ENCODE data around the gene TMEM14A.
"Not testable (repeated sequence)": the region's sequence is repeated elsewhere in the genome, so short reads cannot be mapped to it uniquely, and the experiment has no call there.

Gene TMEM14A

DNA sequence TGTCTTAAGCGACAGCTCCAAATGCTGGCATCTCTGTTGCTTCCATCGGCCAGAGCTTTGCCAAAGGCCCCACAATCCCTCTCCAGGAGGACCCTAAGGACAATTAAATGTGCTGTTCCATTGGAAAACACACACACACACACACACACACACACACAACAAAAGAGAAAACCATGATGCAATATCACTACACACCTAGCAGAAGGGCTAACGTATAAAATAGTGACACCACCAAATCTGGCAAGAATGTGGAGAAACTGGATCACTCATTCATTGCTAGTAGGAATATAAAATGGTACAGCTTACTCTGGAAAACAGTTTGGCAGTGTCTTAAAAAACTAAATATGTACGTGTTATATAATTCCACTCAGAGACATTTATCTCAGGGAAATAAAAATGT is 13.0 kb upstream of the TMEM14A start:
- DNase-seq (ENCODE audit: low spot score): no peak

DNA sequence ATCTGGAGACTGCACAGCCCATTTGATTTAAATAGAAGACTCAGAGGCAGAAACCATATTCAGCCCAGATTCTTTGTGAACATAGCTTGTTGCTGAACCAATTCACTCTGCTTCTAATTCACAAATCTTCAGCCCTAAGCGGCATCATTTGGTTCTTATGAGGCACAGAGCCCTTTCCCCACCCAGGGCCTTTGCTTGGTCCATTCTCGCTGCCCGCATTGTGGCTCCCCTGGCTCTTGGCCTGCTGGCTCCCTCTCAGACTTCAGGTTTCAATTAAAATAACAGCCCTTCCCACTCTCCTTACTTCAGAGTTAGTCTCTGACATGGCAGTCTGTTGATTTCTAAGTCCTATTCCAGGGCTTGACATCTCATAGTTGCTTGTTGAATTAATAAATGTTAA is 9.4 kb upstream of the TMEM14A start:
- DNase-seq (ENCODE audit: low spot score): no peak

DNA sequence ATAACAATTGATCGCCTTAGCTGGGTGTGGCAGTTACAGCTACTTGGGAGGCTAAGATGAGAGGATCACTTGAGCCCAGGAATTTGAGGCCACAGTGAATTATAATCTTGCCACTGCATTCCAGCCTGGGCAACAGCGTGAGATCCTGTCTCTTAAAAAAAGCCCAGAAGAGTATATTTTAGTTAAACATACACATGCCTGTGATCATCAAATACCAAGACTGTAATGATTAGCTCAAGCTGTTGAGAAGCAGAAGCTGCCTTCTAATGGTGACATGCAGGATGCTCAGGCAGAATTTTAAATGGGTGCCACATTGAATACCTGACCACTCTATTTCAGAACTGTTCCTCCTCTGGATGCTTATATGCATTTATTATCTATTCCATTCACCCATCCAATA is 8.9 kb upstream of the TMEM14A start:
- DNase-seq (ENCODE audit: low spot score): peak; percentile 67

DNA sequence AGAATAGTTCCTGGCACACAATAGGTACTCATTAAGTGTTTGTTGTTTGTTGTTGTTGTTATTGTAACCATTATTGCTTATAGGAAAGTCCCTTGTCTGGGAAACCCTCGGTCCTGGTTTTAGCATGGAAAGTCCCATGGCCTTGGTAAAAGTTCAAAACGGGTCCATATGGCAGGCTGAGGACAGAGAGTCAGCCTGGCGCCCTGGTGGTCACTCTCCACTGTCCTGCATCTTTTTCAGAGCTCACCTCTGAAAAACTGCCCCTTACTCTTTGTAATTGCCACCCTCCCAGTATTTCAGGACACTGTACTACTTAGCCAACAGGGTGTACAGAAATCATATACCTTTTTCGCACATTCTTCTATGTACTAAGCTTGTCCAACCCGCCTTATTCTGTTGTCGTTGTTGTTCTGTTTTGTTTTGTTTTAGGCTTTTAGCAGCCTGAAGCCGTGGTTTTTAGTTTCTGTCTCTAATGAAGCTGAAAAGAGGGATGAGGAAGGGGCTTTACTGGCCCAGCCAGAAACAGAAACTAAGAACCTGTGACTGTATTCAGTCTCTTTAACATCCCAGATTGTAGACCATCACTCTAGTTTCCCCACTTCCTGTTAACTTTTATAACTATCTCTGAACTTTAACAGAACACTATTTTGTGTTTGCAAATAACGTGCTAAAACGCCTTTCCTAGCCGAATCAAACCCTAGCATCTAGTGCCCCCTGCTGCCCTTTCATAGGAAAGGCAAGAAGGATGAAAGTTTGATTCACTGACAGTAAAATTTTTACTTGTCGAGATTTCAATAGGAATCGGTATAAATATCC is 7.6 kb upstream of the TMEM14A start:
- DNase-seq (ENCODE audit: low spot score): peak; percentile 74

DNA sequence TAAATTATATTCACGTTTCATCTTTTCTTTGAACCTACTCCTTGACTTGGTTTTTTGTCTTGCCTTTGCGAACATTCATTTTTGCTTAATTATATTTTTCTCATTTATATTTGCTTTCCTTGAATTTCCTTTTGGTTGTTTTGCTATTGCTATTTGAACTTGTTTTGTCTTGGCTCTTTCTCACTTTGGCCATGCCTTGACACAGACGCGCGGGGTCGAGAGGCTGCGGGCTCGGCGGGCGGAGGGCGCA is 7.1 kb upstream of the TMEM14A start:
- DNase-seq (ENCODE audit: low spot score): no peak

DNA sequence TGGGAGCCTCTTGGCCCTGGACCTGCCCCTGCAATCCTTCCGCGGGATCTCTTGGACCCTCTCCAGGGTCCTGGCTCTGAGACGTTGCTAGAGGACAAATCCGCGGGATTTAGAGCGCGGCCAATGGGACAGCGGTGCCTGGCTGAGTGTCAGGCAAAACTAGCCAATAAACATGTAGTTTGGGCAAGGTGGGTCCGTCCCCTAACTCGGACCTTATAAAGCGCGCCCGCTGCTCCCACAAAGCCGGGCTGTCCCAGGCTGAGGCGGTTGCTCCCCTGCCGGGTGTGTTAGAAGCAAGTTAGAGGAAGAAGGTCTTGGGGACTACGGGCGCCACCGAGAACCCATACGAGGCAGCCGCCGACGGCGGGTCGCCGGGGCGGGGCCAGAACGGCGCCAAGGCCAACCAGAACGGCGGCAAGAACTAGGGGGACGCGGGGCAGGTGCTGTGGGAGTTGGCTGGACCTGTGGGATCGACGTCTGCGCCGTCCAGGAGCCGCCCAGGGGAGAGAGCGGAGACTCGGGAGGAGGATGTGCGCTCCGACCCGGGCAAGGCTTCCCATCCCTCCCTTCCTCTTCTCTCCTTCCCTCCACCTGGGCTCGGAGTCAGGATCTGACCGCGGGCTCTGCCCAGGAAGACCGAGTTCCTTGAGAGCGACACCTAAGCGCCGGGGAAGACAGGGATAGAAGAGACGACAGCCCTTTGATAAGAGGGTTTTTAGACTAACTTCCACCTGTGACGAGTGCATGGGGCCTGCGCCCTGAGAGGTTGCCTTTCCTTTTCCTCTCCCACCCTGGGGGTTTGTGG is 6.5 kb upstream of the TMEM14A start:
- DNase-seq (ENCODE audit: low spot score): peak; percentile 96

DNA sequence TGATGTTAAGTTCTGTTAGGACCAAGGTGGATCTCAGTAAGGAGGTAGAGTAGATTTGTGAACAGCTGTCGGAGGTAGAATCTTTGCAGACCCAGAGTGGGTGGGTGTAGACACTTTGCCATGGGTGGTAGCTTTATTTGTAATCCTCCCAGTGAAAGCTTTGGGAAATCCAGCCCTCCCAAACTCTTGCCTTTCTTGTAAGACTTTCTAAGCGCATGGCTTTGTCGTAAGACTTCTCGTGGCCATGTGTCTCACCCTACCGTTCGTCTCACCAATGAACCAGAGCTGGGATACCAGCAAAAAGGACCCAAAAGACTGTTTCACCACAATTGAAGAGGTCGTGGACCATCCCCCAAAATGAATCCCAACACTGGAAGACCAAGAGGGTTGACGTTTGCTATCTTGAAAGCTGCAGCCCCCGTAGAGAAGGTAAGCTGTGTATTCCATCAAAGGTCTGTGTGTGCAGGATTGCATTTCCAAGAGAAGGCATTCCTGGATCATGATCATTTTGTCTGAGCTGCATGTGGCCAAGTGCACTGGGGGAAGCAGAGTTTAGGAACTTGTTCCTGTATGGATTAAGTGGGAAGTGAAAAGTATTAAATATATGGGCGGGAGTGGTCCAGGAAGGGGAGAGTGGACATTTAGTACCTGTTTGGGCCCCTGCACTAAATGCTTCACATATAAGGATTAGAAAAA is 5.8 kb upstream of the TMEM14A start:
- no peak for DNase-seq (ENCODE audit: low spot score)

DNA sequence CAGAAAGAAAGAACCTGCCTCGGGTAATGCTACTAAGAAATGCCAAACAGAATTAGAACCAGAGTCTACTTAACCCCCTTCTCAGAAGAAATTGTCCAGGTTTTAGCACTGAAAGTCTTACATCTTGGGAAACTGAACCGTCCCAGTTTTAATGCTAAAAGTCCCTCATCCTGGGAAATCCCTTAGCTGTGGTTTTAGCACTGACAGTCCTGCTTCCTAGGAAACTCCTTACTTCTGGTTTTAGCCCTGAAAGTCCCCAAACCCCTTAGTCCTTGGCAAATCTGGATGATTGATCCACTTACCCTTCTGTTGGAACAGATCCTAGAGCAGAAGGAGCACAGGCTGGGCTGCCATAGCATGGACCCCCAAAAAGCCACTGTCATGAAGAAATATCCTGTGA is 4.8 kb upstream of the TMEM14A start:
- no peak for DNase-seq (ENCODE audit: low spot score)

DNA sequence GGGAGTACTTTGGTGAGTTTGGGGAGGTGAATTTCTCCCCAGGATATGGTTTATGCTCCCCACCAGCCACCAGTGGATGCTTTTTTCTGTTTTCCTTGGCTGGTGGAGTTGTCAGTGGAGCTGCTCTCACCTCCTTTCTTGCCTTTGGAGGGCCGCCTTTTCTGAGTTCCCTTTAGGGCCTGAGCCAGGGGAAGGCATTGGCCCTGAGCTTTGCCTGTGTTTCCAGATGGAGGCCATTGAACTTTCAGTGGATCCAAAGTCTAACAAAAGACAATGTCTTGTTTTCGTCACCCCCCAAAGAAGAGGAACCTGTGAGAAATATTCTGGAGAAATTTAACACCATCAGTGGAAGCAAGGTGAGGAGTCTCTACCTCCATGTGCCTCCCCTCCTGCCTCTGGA is 4.4 kb upstream of the TMEM14A start:
- DNase-seq (ENCODE audit: low spot score): no peak

DNA sequence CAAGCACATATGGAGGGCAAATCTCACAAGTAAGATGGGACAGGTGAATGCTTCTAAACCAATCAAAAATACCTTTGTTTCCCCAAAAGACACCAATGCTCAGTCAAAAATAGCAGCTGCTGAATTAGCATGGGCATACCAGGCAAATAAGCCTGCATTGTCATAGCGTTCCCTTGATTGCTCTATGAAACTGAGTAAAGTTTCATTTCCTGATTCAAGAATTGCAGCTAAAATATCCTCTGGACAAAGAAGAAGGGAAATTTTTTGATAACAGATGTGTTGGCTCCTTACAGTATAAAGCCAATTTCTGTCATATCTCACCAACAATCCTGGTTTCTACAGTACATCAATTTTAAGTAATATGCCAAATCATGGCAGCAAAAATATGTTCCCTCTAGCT is 3.3 kb upstream of the TMEM14A start:
- no peak for DNase-seq (ENCODE audit: low spot score)

DNA sequence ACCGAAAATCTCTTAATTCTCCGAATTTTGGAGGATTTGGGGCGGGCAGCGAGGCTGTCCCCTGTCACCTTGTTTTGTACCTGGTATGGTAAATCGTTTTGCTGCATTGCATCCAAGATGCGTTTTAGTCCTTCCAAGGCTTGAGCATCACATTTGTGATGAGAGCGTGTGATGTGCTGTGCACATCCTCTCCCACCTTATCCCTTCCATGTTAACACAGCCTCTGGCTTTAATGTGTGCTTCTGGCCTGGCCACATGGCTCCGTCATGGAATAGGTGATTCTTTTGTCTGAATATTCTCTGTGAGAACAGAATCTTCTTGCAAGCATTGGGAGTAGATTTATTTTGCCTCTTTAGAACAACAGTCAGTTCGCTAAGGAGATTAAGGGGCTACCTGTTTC is 763 bp downstream of the TMEM14A start:
- DNase-seq (ENCODE audit: low spot score): no peak

DNA sequence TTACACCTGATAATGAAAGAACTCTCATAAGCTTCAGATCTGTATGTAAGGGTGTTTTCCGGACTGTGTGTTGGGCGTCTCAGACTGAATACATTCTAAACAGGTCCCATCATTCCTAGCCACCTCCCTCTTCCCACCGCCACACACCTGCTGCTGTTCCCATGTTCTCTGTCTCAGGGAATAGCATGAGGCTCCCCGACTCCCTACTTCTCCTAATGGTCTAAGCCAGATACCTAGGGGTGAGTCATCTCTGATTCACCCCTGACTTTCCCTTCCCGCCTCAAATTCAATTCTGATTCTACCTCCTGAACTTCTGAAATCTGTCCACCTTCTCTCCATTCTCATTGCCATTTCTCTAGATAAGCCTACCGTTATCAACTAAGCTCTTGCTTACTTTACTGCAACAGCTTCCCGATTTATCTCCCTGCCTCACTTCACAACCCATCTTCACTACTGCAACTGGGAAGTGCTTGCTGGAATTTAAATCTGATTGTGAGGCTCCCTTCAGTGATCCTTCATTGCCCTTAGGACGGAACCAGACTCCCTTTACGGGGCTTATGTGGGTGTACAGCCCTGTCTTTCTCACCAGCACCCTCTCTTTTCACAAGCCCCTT is 1.6 kb downstream of the TMEM14A start:
- peak; percentile 77 for DNase-seq (ENCODE audit: low spot score)

DNA sequence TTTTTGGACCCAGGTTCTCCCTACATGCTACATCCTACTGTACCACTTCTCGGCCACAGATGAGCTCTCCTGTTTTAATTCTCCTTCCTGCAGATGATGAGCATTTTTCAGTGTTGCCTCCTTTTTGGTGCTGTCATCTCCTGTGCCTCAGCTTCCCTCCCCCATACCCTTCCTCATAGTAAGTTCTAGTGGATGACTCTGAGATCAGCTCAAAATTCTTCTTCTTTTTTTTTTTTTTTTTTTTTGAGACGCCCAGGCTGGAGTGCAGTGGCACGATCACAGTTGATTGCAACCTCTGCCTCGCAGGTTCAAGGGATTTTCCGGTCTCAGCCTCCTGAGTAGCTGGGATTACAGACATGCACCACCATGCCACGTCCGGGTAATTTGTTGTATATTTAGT is 3.8 kb downstream of the TMEM14A start:
- DNase-seq (ENCODE audit: low spot score): no peak

DNA sequence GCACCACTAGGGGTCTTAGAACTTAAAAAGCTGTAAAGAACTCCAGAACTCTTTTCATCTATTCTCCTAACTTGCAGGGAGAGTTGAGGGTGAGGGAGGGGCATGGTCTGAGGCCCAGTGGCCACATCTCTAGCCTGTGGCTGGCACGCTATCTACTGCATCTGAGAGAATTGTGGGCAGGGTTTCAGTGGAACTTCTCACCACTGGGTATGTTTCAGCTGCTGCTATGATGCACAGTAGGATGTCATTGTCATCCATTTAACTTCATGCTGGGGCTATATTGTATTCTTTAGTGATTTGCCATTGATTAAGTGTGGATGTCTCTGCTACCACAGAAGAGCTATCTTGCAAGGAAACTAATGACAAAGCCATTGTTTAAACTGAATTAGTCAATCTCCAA is 4.5 kb downstream of the TMEM14A start:
- no peak for DNase-seq (ENCODE audit: low spot score)

DNA sequence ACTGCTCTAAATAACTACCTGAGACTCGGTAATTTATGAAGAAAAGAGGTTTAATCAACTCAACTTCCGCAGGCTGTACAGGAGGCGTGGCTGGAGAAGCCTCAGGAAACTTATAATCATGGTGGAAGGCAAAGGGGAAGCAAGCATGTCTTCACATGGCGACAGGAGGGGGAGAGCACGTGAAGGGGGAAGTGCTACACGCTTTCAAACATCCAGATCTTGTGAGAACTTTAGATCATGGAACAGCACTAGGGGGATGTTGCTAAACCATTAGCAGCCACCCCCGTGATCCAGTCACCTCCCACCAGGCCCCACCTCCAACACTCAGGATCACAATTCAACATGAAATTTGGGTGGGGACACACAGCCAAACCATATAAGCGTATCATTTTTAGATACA is 5.7 kb downstream of the TMEM14A start:
- DNase-seq (ENCODE audit: low spot score): not testable (repeated sequence)

DNA sequence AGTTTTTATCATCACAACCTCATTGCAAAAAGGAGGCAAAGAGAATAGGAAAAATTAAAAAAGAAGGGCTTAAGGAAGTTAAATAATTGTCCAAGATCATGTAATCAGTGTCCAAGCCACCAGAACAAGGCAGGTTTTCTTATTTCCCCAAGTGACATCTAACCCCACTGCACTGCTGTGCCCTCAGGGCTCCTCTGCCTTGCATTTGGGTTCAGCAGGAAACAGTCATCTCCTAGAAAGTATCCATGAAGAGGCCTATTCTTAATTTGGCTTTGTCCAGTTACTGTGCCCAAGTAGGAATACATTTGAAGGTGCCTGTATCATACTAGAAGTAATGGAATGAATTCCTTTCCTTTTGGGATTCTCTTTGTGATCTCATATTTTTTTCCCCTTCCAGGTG is 10.5 kb downstream of the TMEM14A start:
- no peak for DNase-seq (ENCODE audit: low spot score)

DNA sequence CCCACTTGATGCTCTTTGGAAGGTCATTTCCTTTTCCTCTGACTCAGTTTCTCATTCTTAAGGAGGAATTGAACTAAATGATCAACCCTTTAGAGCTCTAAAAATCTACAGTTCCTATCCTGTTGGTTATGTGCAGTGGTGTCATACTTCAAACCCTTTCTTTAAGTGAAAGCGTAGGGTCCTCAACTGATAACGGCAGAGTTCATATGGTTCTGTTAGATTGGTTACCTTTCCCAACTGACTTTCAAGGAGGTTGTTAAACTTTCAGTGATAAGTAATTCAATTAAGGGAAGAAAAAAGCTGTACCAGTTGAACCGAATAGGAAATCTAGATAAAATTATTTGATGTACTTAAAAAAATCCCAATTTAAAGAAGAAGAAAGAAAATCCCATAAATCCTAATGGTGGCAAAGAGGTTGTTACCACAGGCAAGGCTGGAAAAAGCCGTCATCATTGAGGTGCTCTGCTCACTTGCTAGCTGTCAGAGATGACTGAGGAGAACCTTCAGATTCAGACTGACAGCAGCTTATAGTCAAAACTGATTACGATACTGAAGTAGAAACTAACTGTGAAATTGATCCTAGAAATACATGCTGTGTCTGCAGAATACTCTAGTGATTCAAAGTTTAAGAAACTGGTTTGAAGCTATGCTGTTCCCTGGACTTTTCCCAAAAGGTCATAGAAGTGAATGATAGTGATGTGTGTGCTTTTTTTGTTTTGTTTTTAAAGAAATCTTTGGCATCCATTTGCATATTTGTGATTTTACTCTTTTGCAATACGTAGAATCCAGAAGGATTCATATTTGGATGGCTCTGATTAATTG is 16.2 kb downstream of the TMEM14A start:
- DNase-seq (ENCODE audit: low spot score): no peak

DNA sequence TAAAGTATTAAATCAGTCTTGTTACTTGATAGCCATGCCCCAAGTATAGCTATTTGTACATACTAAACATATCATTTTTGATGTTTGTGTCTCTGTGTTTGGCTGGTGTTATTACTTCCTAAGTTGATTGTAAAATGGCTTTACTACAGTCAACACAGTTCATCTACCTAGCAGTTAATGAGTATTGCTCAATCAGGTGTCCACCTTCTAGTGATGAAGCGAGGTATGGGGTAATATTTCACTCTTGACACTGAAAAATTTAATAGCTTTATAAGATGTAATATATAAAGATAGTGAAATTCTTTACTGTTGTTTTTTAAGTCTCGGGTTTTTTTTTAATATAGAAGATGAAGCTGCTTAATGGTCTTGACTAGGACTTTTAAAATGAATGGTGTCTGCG is 18.9 kb downstream of the TMEM14A start:
- no peak for DNase-seq (ENCODE audit: low spot score)

DNA sequence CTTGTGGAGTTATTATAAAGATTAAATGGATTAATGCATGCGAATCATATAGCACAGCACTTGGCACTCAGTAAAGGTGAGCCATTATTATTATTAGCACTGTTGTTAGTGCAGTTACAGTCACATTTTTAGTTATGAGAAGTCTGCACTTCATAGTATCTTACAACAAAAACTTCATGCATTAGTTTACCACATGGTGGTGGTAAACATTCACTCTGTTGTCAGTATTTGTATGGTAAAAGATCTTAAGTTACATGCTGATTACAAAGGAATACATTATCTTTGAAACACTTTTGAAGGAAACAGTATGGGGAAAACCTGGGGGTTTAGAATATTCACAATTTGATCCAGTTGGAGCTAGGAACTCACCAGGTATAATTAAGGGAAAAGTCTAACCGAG is 20.8 kb downstream of the TMEM14A start:
- no peak for DNase-seq (ENCODE audit: low spot score)

DNA sequence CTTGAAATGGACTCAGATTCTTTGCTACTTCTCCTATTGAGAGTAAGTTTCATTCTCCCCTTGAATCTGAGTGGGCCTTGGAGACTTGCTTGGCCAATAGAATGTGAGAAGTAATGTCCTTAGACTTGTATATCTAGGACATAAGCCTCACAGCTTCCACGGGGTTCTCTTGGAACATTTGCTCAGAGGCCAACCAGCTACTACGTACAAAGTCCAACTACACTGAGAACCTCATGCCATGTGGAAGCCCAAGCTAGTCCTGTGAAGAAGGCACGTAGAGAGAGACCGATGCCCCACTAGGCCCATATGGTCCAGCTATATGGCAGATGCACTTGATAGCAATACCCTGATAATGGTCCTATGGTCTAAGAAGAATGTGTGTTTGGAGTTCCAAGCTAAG is 22.9 kb downstream of the TMEM14A start:
- DNase-seq (ENCODE audit: low spot score): no peak

DNA sequence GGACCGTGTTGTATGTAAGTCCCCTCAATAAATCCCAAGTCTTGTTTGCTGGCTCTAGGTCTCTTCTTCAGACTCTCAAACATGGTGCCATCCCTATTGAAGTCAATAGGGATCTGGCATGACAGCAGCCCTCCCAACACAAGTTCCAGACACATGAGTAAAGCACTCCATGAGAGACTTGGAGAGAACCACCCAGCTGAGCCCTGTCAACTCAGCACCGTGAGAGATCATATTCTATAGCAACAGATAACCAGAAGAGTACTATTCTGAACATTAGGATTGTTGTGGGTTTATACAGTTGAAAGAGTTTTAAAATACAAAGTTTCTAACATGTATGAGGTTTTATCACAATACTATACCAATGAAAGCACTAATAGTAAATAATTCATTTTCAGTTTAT is 23.5 kb downstream of the TMEM14A start:
- DNase-seq (ENCODE audit: low spot score): no peak

DNA sequence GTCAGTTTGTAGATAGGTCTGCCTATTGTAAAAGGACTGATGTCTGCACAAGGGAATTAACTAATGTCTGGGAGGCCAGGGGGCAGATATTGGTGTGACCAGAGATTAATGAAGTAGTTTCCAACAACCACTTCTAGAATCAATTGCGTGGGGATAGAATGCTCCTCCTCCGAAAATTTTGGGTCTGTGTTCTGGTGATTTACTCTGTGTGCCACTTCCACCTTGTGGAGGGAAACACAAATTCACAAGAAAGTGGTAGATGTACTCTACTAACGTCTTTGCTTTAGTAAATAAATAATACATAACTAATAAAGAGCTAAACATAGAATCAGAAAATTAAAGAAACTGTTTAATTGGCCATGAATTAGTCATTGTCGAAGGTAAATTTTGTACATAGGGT is 25.5 kb downstream of the TMEM14A start:
- no peak for DNase-seq (ENCODE audit: low spot score)

Measured in kidney tubule cell (primary cell).